Activated gamma-delta T cell (primary cell): ENCODE data around the gene ZFAND2B.
A peak's percentile ranks its signal among the peaks of the same experiment; 100 is the strongest.
"Not testable (repeated sequence)": the region's sequence is repeated elsewhere in the genome, so short reads cannot be mapped to it uniquely, and the experiment has no call there.

Experiments used
- DNase-seq: peaks from one replicate; lab custom pipeline; 2025; lab: John Stamatoyannopoulos, UW

Gene ZFAND2B

DNA sequence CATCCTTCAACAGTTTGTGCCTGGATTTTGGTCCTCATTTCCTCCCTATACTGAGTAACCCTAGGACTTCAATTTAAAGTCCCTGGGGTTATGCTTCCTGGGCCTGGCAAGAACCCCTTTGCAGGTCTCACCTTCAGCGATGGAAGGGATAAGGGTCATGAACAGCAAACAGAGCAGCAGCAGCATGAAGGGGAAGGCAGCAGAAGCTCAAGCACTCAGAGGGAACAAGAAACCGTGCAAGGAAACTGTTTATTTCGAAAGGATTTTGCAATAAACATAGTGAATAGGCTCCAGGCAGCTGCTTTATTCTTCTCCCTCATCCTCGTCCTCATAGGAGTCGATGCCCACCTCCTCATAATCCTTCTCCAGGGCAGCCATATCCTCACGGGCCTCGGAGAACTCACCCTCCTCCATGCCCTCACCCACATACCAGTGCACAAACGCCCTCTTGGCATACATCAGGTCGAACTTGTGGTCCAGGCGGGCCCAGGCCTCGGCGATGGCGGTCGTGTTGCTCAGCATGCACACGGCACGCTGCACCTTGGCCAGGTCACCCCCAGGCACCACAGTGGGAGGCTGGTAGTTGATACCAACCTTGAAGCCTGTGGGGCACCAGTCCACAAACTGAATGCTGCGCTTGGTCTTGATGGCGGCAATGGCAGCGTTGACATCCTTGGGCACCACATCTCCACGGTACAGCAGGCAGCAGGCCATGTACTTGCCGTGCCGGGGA is 43.6 kb downstream of the ZFAND2B start:
- DNase-seq = no peak

DNA sequence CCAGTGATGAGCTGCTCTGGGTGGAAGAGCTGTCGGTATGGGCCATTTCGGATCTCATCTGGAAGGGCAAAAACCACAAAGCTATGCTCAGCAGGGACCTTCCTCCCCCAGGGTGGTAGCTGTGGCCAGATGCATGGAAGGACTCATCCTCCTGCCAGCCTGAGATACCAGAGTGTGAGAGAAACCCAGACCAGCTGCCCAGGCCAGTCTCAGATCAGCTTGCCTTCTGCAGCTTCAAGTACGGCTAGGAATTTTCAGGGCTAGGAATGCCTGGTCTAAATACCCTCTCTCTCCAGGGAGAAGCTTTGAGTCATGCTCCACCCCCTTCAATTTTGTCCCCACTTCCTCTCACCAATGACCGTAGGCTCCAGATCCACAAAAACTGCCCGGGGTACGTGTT is 45.1 kb downstream of the ZFAND2B start:
- no peak for DNase-seq

DNA sequence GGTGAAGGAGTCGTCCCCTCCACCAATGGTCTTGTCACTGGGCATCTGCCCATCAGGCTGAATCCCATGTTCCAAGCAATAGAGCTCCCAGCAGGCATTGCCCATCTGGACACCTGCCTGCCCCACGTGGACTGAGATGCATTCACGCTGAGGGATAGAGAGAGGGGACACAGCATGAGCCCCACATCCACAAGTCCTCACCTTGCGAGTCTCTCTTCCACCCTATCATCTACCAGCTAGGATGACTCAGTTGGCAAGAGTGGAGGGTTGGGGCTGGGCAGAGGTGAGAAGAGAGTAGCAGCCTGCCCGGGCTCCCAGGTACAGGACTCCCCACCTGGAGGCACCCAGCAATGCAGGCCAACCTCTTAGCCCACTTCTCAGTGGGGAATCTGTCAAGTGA is 45.5 kb downstream of the ZFAND2B start:
- DNase-seq = no peak

DNA sequence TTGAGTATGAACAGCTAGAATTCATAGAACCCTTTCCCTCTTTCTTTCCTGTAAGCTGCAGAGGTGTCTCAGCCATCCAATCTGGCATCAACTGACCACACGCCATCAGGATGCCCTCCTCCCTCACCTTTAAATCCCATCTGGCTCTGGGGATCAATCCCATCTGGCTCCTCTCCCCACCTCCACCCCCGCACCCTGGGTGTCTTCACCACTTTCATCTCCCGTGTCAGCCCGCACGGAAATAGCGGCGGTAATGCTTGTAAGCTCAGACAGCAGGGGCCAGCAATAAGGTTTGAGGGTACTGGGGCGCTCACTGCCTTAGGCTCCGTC is 46.0 kb downstream of the ZFAND2B start:
- DNase-seq = no peak

DNA sequence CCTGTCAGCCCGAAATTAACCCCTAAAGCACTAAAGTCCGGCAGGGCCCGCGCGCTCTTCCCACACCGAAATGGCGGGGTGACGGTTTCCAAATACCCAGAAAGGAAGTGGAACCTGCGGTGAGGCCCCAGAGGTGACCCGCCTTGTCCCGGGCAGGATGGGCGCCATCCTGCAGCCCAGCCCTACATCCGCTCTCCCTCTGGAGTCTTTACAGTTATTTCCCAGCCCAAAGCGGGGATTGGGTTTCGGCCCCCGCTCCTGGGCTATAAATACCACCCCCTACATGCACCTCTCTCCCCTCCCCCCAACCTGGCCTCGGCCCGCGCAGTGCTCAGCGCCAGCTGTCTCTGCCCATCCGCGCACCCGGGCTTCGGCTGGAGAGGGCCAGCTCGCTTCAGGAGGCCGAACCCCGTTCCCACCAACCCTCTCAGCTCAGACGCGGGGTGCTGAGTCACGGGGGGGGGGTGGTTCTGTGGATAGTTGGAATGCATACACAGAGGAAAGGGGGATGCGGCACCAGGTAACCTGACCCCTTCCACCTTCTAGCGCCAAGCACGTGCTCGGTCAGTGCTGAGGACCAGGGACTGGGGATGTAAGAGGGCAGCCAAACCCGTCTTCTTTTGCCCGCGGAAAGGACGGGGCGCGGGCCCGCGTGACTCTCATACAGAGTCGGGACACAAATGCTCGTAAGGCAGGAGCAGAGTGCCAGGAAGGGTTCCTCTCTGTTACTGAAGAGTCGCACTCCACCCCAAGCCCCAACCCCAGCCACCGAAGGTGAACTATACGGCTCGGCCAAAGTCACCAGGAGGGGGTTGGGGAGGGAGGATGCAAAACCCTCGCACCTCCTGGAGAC is 46.5 kb downstream of the ZFAND2B start, which contains the start of gene TUBA4B:
Gene TUBA4B (plus strand): TSS at position 344 of the 853 bp plus-strand sequence. CDS start 165 bp downstream, at position 509.
- DNase-seq = peak; percentile 34

DNA sequence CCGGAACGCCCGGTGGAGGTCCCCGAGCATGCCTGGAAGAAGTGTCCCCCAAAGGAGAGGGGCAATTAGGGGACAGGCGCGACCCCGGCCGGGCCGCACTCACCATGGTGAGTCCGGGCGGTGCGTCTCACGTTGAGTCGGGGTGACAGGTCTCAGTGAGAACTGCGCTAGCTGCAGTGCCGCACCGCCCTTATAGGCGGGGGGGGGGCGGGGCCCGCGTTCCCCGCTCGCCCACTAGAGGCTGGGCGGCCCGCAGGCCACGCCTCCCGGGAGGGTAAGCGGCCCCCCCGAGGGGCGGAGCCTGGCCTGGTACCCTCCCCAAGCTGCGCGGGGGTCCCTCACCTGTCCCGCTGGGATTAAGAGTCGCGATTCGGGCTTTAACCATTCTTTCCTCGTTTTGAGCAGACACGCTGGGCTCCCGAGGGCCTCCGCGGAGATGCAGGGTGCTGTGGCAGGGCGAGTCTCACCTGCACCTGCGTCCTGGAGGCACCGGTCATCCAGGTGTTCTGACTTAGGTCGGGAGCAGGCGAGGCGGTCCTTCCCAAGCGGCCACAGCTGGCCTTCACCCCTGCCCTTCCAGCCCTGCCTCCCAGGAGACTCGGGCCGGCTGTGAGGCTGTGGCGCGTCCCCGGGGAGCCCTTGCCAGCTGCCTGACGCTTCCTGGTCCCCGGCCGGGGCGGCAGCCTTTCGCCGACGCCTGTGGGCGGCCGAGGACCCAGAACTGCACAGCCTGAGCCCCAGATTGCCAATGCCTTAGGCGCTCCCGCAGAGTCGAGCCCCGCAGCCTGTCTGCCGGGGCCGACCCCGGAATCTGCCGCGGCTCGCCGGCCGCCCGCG is 47.4 kb downstream of the ZFAND2B start, which contains the start of gene TUBA4A:
Gene TUBA4A (minus strand): TSS at position 166 of the 837 bp plus-strand sequence. CDS start 60 bp downstream, at position 106.
- peak; percentile 86 for DNase-seq

DNA sequence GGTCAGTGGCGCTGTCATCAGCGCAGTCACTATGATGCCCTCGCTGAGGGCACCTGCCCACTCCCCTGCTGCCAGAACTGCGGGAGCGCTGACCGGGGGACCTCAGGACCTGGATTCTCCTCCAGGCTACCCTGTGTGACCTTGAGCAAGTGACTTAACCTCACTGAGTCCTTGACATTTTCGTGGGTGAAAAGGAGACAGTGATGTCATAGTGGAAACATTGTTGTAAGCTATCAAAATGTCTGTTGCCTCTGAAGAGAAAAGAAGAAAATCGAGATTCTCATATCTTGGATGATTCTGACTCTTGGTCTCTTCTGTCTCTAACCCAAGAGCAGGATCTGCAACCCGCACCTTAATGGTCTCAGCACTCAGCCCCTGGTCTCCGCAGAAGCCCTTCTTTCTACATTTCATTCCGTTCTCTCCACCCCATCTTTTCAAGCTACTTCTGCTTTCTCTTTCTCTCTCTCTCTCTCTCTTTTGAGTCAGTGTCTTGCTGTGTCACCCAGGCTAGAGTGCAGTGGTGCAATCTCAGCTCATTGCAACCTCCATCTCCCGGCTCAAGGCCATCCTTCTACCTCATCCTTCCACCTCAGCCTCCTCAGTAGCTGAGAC is 48.1 kb downstream of the ZFAND2B start:
- DNase-seq = no peak

DNA sequence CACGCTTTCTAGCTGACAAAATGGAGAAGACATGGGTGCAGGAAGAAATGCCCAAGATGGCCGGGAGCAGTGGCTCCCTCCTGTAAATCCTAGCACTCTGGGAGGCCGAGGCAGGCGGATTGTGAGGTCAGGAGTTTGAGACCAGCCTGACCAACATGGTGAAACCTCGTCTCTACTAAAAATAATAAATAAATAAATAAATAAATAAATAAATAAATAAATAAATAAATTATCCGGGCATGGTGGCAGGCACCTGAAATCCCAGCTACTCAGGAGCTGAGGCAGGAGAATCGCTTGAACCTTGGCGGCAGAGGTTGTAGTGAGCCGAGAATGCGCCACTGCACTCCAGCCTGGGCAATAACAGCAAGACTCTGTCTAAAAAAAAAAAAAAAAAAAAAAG is 52.4 kb downstream of the ZFAND2B start:
- DNase-seq = not testable (repeated sequence)
